Liver (tissue), 9 donors: ENCODE data around the gene MFAP5. TPM values are rescaled to one million over a fixed set of nuclear protein-coding genes. Genes with fewer than 3 reads are reported as not detected.

Source experiments
- DNase-seq: peaks from one replicate; pipeline ENCODE4 v3.0.0-alpha.2; 2017; ENCODE audit warnings: low spot score
- H3K27ac ChIP-seq, 2 donors: one replicate each; pipeline ENCODE4 v1.7.0; 2013; ENCODE audit warnings: inconsistent platforms in 2 of 2, low read length in 2 of 2, control low read depth in 1 of 2, low read depth in 1 of 2, mild to moderate bottlenecking in 1 of 2
- H3K27me3 ChIP-seq, 4 donors: one replicate each; pipeline versions ENCODE4 v1.6.1 to v1.7.0; 2013; ENCODE audit warnings: low read length in 3 of 4, inconsistent platforms in 1 of 4, mild to moderate bottlenecking in 1 of 4, moderate library complexity in 1 of 4; ENCODE audit not compliant: control insufficient read depth in 4 of 4, insufficient read depth in 4 of 4
- H3K36me3 ChIP-seq, 4 donors: one replicate each; pipeline versions ENCODE4 v1.6.1 to v1.7.0; 2013; ENCODE audit warnings: low read length in 3 of 4, mild to moderate bottlenecking in 3 of 4, low read depth in 1 of 4, moderate library complexity in 1 of 4; ENCODE audit not compliant: control insufficient read depth in 4 of 4, insufficient read depth in 3 of 4
- H3K4me1 ChIP-seq, 4 donors: one replicate each; pipeline versions ENCODE4 v1.6.1 to v1.7.0; 2013; ENCODE audit warnings: low read length in 3 of 4, mild to moderate bottlenecking in 3 of 4, moderate library complexity in 1 of 4; ENCODE audit not compliant: control insufficient read depth in 4 of 4, insufficient read depth in 4 of 4
- H3K4me3 ChIP-seq, 3 donors: one replicate each; pipeline versions ENCODE4 v1.6.1 to v1.7.0; 2013; ENCODE audit warnings: low read length in 3 of 3, control low read depth in 1 of 3, low read depth in 1 of 3, mild to moderate bottlenecking in 1 of 3
- H3K9ac ChIP-seq, 2 donors: one replicate each; pipeline ENCODE4 v1.7.0; 2013; ENCODE audit warnings: low read length in 2 of 2, mild to moderate bottlenecking in 2 of 2, moderate library complexity in 2 of 2, control low read depth in 1 of 2, low read depth in 1 of 2
- H3K9me3 ChIP-seq, 4 donors: one replicate each; pipeline versions ENCODE4 v1.6.1 to v1.7.0; 2013; ENCODE audit warnings: low read length in 3 of 4; ENCODE audit not compliant: control insufficient read depth in 4 of 4
- FOXA1 ChIP-seq: IDR thresholded peaks from 2 replicates; pipeline ENCODE4 v1.6.1; 2016; ENCODE audit warnings: antibody characterized with exemption
- GABPA ChIP-seq, 2 donors: IDR thresholded peaks in 1 of 2; conservative IDR thresholded peaks in 1 of 2; 2 replicates each; pipeline ENCODE4 v1.6.1; 2016; ENCODE audit warnings: antibody characterized with exemption in 2 of 2, mild to moderate bottlenecking in 1 of 2, moderate library complexity in 1 of 2
- JUND ChIP-seq, 2 donors: IDR thresholded peaks; 2 replicates each; pipeline ENCODE4 v1.6.1; 2016; ENCODE audit warnings: antibody characterized with exemption in 2 of 2
- RAD21 ChIP-seq, 2 donors: IDR thresholded peaks; 2 replicates each; pipeline ENCODE4 v1.6.1; 2016; ENCODE audit warnings: antibody characterized with exemption in 2 of 2, mild to moderate bottlenecking in 2 of 2
- RXRA ChIP-seq, 2 donors: IDR thresholded peaks; 2 replicates each; pipeline ENCODE4 v1.6.1; 2017 to 2018; ENCODE audit warnings: antibody characterized with exemption in 2 of 2, mild to moderate bottlenecking in 1 of 2
- TAF1 ChIP-seq: conservative IDR thresholded peaks from 2 replicates; pipeline ENCODE4 v1.6.1; 2016; ENCODE audit warnings: antibody characterized with exemption, mild to moderate bottlenecking
- WGBS: extraction: QIAGEN DNeasy Blood & Tissue Kit; methylation state at CpG from one replicate; pipeline ENCODE4 v1.1.7; 2013; 5-methylcytosine and 5-hydroxymethylcytosine counted together
- polyA plus RNA-seq, 2 donors: library from polyadenylated mRNA; stranded (reverse) in 1 of 2; unstranded in 1 of 2; fragments of 200-250 nt in 1 of 2; fragments of >200 nt in 1 of 2; fragmentation: Nextera tagmentation in 1 of 2; extraction: Ambion mirVana in 1 of 2; gene quantifications; one replicate each; pipeline versions ENCODE4 v1.2.1 to v1.2.3, GENCODE V29; 2013 to 2015
- total RNA-seq, 2 donors: library from RNA; depleted of rRNA; stranded (reverse); fragments of >200 nt; gene quantifications; one replicate each; pipeline ENCODE4 v1.2.3, GENCODE V29; 2014
- TF ChIP-seq, protein P1 (sequence below): IDR thresholded peaks from 2 replicates; pipeline ENCODE4 v1.6.1; 2016; ENCODE audit warnings: antibody characterized with exemption, mild to moderate bottlenecking
- TF ChIP-seq, protein P2 (sequence below): IDR thresholded peaks from 2 replicates; pipeline ENCODE4 v1.6.1; 2016; ENCODE audit warnings: antibody characterized with exemption
- TF ChIP-seq, protein P3 (sequence below): IDR thresholded peaks from 2 replicates; pipeline ENCODE4 v1.6.1; 2016; ENCODE audit warnings: antibody characterized with exemption
- TF ChIP-seq, protein P4 (sequence below): IDR thresholded peaks from 2 replicates; pipeline ENCODE4 v1.6.1; 2016; ENCODE audit warnings: antibody characterized with exemption
- TF ChIP-seq, protein P5 (sequence below): fragments of 150-350 bp; IDR thresholded peaks from 2 replicates; pipeline ENCODE4 v1.5.1; 2017; ENCODE audit warnings: improper control_type of control experiment, low read depth, low read length; ENCODE audit not compliant: missing input control
- donor health status: healthy.
- donor health status: healthy.
- donor health status: healthy.
- donor health status: healthy.
- donor health status: healthy.

Gene MFAP5
- total and polyA plus RNA-seq, 4 donors: 0.20 to 0.42 TPM; not detected in 2

DNA sequence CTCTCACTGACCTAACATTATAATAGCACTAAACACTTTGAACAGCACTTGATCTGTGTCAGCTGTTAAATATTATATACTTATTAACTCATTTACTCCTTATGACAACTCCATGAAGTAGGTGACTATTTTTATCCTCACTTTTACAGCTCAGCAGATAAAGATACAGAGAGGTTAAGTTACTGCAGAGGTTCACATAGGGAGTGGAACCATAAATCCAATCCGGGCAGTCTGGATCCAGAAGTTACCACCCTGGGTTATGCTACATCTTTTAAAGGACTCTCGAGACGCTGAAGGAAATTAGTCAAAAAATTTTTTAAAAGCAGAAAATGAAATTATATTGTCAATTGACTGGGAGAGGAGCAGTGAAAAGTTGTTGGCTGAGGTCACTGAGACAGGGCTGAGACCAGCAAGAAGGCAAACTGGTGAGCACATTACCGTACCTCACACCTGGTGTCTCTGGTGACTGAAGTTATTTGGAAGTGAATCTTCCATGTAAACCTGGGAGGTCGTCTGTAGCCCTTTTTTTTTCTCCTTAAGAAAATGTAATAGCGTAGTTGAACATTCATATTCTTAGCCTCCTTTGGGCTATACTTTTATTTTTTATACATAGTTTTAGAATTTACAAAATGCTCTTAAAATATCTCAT is 33.9 kb upstream of the MFAP5 start (continued):
- TF ChIP-seq, protein P1, sequence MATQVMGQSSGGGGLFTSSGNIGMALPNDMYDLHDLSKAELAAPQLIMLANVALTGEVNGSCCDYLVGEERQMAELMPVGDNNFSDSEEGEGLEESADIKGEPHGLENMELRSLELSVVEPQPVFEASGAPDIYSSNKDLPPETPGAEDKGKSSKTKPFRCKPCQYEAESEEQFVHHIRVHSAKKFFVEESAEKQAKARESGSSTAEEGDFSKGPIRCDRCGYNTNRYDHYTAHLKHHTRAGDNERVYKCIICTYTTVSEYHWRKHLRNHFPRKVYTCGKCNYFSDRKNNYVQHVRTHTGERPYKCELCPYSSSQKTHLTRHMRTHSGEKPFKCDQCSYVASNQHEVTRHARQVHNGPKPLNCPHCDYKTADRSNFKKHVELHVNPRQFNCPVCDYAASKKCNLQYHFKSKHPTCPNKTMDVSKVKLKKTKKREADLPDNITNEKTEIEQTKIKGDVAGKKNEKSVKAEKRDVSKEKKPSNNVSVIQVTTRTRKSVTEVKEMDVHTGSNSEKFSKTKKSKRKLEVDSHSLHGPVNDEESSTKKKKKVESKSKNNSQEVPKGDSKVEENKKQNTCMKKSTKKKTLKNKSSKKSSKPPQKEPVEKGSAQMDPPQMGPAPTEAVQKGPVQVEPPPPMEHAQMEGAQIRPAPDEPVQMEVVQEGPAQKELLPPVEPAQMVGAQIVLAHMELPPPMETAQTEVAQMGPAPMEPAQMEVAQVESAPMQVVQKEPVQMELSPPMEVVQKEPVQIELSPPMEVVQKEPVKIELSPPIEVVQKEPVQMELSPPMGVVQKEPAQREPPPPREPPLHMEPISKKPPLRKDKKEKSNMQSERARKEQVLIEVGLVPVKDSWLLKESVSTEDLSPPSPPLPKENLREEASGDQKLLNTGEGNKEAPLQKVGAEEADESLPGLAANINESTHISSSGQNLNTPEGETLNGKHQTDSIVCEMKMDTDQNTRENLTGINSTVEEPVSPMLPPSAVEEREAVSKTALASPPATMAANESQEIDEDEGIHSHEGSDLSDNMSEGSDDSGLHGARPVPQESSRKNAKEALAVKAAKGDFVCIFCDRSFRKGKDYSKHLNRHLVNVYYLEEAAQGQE: no peak
- TF ChIP-seq, protein P2, sequence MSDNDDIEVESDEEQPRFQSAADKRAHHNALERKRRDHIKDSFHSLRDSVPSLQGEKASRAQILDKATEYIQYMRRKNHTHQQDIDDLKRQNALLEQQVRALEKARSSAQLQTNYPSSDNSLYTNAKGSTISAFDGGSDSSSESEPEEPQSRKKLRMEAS: no peak
- TF ChIP-seq GABPA (IDR thresholded peaks at IDR 0.05 in 1 of 2, conservative IDR thresholded peaks at IDR 0.05 in 1 of 2) (no peak), FOXA1 (no peak), RAD21 (IDR thresholded peaks at IDR 0.05) (no peak)

DNA sequence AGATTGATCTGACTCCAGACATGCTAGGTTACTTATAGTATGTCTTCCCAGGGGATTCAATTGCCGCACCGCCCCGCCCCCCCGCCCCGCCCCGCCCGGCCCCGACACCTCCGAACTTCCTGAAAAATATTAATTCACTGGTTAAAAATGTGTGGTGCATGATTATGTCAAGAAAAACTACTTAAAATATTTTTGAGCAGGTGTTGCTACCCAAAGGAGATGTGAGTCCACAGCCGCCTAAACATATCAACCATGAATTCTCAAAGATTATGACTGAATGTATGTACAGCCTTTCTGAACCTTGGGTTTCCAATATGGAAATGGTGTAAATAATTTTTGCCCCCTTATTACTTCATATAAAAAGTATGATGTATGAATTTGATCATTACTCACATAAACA is 32.5 kb upstream of the MFAP5 start:
- Histone ChIP-seq H3K9ac (no peak overlapping the region), H3K36me3 (no peaks in the 10 kb centered on the region), H3K4me3 (no peak overlapping the region), H3K27me3 (no peaks in the 10 kb centered on the region), H3K9me3 (no peaks in the 10 kb centered on the region), H3K4me1 (peaks cover 9 to 15% (median 11%) of the 10 kb centered on the region in 4 donors), H3K27ac (no peak overlapping the region)
- DNase-seq: no peak
- no peak for TF ChIP-seq RXRA (IDR thresholded peaks at IDR 0.05)
- no peak for TF ChIP-seq TAF1
- TF ChIP-seq, protein P3, sequence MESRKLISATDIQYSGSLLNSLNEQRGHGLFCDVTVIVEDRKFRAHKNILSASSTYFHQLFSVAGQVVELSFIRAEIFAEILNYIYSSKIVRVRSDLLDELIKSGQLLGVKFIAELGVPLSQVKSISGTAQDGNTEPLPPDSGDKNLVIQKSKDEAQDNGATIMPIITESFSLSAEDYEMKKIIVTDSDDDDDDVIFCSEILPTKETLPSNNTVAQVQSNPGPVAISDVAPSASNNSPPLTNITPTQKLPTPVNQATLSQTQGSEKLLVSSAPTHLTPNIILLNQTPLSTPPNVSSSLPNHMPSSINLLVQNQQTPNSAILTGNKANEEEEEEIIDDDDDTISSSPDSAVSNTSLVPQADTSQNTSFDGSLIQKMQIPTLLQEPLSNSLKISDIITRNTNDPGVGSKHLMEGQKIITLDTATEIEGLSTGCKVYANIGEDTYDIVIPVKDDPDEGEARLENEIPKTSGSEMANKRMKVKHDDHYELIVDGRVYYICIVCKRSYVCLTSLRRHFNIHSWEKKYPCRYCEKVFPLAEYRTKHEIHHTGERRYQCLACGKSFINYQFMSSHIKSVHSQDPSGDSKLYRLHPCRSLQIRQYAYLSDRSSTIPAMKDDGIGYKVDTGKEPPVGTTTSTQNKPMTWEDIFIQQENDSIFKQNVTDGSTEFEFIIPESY: no peak
- 88% methylated on average over 10 of the region's 10 CpGs for WGBS

DNA sequence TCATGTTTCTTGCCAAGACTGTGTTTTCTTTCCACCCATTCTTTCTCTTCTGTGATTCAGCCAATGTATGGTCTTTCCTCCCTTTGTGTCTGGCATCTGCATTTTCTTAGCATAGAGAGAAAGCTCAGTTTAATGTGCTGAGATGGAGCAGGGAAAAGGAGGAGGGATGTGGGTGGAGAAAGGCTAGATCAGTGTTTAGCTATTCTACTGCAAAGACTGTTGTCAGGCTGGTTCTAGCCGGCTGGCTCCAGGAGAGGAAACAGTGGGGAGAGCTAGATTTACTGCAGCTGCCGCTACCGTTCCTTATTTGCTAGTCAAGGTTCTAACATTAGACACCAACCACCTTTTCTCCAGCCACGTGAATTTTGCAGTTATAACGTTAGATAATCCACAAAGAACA is 29.9 kb upstream of the MFAP5 start:
- H3K9me3 ChIP-seq: no peaks in the 10 kb centered on the region
- TF ChIP-seq JUND (IDR thresholded peaks at IDR 0.05) (no peak), RAD21 (IDR thresholded peaks at IDR 0.05) (no peak)
- H3K9ac ChIP-seq: no peak overlapping the region
- no peaks in the 10 kb centered on the region for H3K27me3 ChIP-seq
- H3K4me1 ChIP-seq: peaks cover 3 to 10% (median 6%) of the 10 kb centered on the region in 4 donors
- H3K27ac ChIP-seq: no peak overlapping the region
- WGBS: 42% methylated on average over 5 of the region's 5 CpGs
- no peak for DNase-seq
- no peaks in the 10 kb centered on the region for H3K36me3 ChIP-seq
- H3K4me3 ChIP-seq: no peak overlapping the region

DNA sequence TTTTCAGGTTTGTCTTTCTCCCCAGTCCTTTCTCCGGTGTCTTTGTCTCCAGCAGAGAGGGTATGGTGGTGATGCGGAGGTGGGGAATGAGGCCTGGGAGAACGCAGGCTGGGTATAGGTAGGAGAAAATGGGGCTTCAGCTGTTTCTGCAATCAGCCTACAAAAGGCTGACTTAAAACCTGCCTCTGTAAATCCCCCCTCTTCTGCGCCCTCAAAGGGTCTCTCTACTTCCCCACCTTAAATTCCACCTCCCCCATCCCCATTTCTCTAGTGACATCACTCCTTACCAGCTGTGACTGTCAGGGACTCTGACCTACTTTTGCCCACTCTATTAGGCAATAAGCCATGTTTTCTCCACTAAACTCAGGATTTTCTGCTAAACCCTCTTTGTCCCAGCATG is 27.1 kb upstream of the MFAP5 start:
- no peak for TF ChIP-seq TAF1
- TF ChIP-seq, protein P4, sequence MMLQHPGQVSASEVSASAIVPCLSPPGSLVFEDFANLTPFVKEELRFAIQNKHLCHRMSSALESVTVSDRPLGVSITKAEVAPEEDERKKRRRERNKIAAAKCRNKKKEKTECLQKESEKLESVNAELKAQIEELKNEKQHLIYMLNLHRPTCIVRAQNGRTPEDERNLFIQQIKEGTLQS: no peak
- TF ChIP-seq RXRA (IDR thresholded peaks at IDR 0.05): no peak
- TF ChIP-seq, protein P5, sequence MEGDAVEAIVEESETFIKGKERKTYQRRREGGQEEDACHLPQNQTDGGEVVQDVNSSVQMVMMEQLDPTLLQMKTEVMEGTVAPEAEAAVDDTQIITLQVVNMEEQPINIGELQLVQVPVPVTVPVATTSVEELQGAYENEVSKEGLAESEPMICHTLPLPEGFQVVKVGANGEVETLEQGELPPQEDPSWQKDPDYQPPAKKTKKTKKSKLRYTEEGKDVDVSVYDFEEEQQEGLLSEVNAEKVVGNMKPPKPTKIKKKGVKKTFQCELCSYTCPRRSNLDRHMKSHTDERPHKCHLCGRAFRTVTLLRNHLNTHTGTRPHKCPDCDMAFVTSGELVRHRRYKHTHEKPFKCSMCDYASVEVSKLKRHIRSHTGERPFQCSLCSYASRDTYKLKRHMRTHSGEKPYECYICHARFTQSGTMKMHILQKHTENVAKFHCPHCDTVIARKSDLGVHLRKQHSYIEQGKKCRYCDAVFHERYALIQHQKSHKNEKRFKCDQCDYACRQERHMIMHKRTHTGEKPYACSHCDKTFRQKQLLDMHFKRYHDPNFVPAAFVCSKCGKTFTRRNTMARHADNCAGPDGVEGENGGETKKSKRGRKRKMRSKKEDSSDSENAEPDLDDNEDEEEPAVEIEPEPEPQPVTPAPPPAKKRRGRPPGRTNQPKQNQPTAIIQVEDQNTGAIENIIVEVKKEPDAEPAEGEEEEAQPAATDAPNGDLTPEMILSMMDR: no peak
- no peaks in the 10 kb centered on the region for H3K9me3 ChIP-seq
- DNase-seq: no peak
- no peak overlapping the region for H3K27ac ChIP-seq
- H3K4me3 ChIP-seq: no peak overlapping the region
- H3K4me1 ChIP-seq: peaks cover 0 to 3% (median 1%) of the 10 kb centered on the region in 4 donors
- H3K27me3 ChIP-seq: no peaks in the 10 kb centered on the region
- WGBS: 91% methylated on average over 4 of the region's 4 CpGs
- H3K36me3 ChIP-seq: no peaks in the 10 kb centered on the region
- H3K9ac ChIP-seq: no peak overlapping the region
